GM06990 (cell line): Measurements from ENCODE around the gene IQSEC1.
"Not testable (repeated sequence)": the region's sequence is repeated elsewhere in the genome, so short reads cannot be mapped to it uniquely, and the experiment has no call there.

Experiments
- DNase-seq: peaks from one replicate; pipeline ENCODE4 v3.0.0-alpha.2; 2011; ENCODE audit not compliant: insufficient read length; ENCODE audit errors: extremely low read depth
- H3K27me3 ChIP-seq: replicated peaks from 2 replicates; pipeline ENCODE4 v1.6.0; 2011; ENCODE audit warnings: low read length; ENCODE audit not compliant: control insufficient read depth, insufficient read depth
- H3K36me3 ChIP-seq: 2 replicates; pipeline ENCODE4 v1.5.1; 2011; ENCODE audit warnings: low read length; ENCODE audit not compliant: control insufficient read depth, insufficient read depth
- H3K4me3 ChIP-seq: replicated peaks from 2 replicates; pipeline ENCODE4 v1.5.1; 2011; ENCODE audit warnings: low read depth, mild to moderate bottlenecking, control low read depth, low read length
- CTCF ChIP-seq: IDR thresholded peaks from 2 replicates; pipeline ENCODE4 v1.5.1; 2011; ENCODE audit warnings: low read length, control low read depth, mild to moderate bottlenecking, inconsistent platforms; ENCODE audit not compliant: insufficient read depth, poor library complexity, severe bottlenecking

Gene IQSEC1

GRCh38 chr3:12854565-12854964 lies 218.7 kb downstream of the IQSEC1 start:
- DNase-seq, result no peak
- no peak for TF ChIP-seq CTCF
- Histone ChIP-seq H3K4me3 (no peak overlapping the region), H3K27me3 (no peaks in the 10 kb centered on the region; the same call in 1 of the 2 replicates), H3K36me3 (no peaks in the 10 kb centered on the region)

- H3K27me3 ChIP-seq, H3K36me3 ChIP-seq, H3K4me3 ChIP-seq, DNase-seq: not testable (repeated sequence)
Measured at GRCh38 chr3:12853847-12854246, 219.4 kb downstream of the IQSEC1 start.

GRCh38 chr3:12852201-12852600 lies 221.0 kb downstream of the IQSEC1 start:
- Histone ChIP-seq H3K27me3 (no peaks in the 10 kb centered on the region; the same call in 1 of the 2 replicates), H3K36me3 (no peaks in the 10 kb centered on the region), H3K4me3 (no peak overlapping the region)
- DNase-seq, result no peak
- TF ChIP-seq CTCF, result no peak
